Fibroblast of skin of abdomen (primary cell): ENCODE measurements around the gene IFT88.

Experiments used
- DNase-seq: peaks from one replicate; pipeline ENCODE4 v3.0.0-alpha.2; 2013

IFT88 gene

DNA sequence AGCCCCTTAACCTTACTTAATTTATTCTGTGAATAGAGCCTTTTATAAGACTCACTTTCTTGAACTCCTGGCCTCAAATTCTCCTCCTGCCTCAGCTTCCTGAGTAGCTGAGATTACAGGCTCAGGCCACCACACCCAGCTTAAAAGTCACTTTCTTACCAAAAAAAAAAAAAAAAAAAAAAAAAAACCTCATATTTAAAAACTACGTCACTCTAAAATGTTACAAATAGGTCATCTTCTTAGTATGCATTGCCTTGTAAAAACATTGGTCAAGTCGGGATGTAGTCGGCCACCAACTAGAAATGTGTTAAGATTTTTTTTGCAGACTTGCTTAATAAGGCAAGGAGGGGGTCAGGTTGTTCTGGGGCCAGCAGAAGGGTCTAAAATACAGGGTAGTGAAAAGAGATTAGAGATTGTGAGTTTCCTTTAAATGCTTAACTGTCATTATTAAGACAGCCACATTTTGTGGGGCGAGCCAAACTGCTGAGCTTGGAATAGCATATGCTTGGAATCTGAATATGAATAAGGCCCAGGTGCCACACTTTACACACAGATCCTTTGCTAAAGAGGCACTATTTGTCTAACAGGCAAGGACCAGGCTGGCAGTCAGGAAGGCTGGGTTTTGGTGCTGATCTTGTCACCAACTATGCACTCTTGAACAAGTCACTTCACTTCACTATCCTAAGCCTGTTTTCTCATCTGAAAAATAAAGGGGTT lies 120.1 kb downstream of the IFT88 start:
- no peak for DNase-seq

DNA sequence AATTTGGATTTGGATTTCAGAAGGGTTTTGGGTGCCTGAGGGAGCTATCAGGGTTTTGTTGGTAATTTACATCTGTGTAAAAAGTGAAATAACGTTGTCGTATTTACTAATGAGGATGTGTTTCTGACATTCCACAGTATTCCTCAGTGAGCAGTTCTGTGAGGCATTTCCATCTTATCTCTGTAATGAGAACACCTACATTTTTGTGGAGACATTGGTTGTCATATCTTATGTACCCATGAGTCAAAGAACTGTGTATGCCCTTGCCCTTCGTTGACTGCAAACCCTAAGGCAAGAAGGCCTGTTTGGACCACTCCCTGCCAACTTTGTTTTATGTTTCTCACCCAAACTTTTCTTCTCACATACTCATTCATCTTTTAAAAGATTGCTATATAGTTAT lies 122.3 kb downstream of the IFT88 start:
- DNase-seq, result no peak

DNA sequence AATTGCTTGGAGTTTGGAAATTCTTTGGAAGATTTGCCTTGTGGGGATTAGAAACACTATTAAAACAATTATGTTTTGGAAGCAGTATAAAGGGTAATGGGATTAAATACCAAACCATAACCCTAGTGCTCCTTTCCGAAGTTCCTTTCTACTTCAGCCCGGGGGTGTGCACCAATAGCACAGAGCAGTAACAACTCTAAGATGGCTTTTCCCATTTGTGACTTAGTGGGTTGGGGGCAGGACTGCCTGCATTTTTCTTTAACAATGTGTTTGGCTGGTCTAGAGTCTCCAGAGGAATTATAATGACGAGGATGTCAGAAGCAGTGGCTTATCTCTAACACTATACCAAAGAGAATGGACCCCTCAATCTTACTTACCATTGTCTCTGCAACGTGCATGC lies 124.7 kb downstream of the IFT88 start:
- no peak for DNase-seq

DNA sequence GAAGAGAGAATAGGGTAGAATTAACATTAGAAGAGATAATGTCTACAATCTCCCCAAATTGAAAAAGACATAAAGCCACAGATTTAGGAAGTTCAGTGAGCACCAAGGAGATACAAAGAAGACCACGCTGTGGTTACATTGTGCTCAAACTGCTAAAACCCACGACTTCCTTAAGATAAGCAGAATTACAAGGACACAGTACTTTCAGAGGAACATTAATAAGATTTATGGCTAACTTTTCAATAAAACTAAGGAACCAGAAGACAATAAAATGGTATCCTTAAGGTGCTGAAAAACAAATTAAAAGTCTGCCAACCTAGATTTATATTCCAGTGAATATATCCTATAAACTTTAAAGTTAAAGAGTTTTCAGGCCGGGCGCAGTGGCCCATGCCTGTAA lies 129.1 kb downstream of the IFT88 start:
- no peak for DNase-seq

DNA sequence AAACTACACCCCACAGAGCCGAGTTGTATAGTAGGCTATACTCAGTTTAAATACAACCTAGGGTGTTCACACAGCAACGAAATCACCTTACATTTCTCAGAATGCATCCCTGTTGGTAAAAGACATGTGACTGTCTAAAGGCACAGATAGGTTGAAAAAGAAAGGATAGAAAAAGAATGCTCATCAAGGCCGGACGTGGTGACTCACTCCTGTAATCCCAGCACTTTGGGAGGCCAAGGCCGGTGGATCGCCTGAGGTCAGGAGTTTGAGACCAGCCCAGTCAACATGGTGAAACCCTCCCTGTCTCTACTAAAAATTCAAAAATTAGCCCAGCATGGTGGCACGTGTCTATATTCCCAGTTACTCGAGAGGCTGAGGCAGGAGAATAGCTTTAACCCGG lies 132.8 kb downstream of the IFT88 start:
- no peak for DNase-seq

DNA sequence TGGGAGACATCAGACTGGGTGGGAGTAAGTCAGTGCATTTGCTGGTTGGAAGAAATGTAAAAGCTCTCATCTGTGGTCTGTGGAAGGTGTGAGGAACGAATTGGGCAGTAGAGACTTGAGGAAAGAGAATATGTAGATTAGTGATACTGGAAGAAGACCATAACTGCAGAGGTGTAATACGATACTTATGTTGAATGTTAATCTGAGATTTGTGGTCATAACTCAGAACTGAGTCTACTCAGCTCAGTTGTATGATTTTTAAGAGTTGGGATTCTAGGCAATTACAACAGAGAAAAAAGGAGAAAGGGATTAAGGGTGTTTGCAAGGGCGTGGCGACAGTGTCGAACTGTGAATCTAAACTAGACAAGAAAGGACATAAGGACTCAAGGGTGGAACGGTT lies 133.3 kb downstream of the IFT88 start:
- no peak for DNase-seq

DNA sequence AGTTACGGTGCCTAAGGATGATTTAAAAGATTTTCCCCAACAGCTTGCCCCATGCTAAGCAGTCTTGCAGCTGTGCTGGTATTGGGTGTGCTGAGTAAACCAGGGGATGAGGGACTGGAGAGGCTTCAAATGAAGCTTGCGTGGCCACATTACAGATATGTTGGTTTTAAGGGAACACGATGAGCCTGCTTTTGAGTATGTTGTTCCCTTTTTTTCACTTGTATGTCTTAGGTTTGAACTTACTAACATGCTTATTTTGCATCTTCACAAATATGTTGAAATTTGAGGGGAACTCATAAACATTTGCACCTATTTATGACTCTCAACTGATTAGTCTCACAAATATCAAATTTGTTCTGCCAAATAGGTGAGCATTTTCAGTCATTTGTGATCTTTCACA lies 134.5 kb downstream of the IFT88 start:
- DNase-seq, result no peak

DNA sequence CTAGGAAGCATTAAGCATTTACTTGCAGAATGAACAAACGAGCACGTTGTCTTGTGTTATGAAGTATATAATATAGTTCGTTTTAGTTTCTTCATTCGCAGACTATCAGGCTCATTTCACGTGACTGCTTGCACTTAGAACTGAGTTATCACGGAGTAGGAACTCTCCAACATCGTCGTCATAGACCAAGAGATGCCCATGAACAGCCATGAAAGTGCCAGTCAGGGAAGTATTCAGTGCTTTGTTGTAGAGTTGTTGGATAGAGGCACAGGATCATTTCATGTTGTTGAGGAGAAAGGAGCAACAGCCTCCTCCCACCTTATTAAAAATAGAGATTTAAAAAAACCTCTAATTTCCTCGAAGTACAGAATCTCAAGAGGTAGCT lies 135.6 kb downstream of the IFT88 start:
- DNase-seq, result no peak

DNA sequence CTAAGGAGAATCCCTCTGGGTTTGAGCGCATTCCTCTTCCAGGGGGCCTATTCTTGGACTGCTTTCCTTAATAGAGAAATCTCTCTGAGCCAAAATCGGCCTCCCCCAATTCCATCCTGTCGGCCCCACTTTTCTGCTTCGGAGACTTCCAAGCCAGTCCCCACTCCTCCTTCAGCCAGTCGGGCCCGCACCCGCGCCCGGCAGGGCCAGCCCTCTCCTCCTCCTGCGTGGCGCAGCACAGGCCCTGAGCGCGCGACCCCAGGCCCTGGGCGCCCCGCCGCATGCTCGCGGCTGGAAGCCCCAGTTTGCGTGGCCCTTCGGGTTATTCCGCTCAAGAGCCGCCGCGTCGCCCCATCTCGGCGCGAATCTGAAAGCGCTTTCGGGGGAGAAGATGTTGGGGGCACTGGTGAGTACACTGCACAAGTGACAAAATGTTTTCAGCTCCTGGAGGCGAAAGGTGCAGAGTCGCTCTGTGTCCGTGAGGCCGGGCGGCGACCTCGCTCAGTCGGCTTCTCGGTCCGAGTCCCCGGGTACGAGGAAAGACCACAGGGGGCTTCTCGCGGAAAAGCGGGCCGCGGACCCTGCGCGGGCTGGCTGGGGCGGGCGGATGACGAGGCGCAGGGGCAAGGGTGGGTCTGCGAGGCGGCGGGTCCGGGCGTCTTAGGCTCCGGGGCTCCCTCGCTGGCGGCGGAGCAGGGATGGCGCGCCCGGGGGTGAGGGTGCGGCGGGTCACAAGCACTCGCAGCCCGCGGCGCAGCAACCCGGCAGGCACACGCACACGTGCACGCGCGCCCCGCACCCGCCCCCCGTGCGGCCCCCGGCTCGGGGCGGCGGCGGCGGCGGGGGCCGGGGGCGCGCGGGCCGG lies 136.2 kb downstream of the IFT88 start, which contains the start of gene IL17D:
Gene IL17D (plus strand): TSS at position 785 of the 865 bp plus-strand sequence. CDS start 303 bp downstream, outside the sequence.
- no peak for DNase-seq

DNA sequence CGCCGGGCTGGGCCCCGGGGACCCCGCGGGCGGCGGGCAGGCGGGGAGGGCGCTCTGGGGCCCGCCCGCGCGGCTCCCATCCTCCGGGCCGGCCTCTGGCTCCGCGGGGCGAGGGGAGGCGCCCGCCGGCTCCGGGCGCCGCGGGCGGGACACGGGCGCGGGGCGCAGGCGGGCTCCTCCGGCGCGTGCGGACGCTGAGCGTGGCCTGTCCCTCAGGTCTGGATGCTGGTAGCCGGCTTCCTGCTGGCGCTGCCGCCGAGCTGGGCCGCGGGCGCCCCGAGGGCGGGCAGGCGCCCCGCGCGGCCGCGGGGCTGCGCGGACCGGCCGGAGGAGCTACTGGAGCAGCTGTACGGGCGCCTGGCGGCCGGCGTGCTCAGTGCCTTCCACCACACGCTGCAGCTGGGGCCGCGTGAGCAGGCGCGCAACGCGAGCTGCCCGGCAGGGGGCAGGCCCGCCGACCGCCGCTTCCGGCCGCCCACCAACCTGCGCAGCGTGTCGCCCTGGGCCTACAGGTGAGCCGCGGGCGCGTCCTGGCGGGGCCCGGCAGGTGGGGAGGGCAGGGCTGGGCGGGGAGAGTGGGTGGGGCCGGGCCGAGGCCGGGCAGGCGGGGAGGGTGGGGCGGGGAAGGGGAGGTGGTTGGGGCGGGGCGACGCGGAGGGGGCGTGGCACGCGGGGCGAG lies 137.0 kb downstream of the IFT88 start:
- DNase-seq, result peak; percentile 79

DNA sequence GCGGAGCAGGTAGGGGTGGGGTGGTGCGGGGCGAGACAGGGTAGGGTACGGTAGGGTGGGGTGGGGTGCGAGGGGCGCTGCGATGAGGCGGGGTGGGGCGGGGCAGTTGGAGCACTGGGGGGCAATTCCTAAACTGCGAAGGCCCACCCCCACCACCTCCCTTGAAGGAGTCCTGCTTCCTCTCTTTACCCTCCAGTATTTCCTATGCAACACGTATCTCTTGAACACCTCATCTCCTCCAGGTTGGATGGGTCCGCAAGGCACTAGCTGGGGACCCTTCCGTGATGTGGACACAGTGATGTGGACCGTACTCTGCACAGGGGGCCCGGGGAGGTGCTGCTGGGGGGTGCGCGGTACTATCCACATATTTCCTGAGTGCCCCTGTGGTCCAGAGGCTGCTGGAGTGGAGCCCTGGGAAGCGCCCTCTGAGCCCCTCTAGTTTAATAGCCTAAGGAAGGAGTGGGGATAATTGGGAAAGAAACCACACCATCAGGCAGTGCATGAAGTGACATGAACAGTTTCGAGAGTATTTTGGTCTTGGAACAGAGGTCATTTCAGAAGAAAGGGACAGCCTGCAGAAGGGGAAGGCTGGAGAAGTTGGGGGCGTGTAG lies 137.6 kb downstream of the IFT88 start:
- no peak for DNase-seq

DNA sequence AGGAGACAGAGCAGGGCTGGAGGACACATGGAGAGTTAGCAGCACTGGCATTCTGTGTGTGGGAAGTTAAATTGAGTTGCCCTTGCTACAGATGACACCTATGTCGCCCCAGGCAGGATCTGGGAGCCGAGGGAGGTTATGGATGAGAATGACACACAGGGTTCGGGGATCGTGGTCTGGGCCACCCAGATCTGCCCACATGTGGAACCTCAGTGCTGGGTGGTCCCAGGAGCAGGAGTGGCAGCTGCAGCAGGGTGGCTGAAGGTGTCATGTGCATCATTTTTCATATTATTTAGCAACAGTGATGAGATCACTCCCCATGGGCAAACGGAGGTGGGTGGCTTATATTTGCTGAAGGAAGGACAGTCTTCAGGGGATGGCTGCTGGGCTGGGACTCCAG lies 139.7 kb downstream of the IFT88 start:
- no peak for DNase-seq

DNA sequence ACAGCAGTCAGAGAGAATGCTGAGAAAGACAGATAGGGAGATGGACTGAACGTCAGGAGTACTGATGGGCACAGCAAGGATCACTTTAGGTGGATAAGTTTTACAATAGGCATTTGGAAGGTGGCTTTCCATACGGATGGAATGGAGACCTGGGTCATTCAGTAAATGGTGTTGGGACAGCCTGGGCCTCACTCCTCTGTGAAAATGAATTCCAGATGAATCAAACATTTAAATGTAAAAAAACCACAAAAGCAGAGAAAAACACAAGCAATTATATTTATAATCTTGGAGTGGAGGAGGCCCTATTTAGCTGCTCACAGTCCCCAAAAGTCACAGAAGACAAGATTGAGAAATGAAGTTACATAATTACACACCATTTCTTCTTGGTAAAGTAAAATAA lies 141.3 kb downstream of the IFT88 start:
- no peak for DNase-seq

DNA sequence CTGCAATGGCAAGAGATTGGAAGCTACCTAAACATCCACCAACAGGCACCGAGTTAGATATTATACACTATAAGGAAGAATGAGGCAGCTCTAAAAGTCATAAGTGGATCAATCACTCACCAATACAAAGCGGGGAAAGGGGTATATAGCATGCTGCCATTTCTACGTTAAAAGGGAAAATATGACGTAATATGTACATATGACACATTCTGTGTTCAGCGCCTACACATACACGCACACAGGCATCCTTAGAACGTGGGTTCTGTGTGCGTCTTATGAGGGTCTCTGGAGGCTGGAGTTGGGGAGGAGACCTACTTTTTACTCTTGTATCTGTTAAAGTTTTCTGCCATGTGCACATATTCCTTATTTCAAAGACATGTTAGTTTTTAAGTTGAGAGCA lies 142.4 kb downstream of the IFT88 start:
- no peak for DNase-seq

DNA sequence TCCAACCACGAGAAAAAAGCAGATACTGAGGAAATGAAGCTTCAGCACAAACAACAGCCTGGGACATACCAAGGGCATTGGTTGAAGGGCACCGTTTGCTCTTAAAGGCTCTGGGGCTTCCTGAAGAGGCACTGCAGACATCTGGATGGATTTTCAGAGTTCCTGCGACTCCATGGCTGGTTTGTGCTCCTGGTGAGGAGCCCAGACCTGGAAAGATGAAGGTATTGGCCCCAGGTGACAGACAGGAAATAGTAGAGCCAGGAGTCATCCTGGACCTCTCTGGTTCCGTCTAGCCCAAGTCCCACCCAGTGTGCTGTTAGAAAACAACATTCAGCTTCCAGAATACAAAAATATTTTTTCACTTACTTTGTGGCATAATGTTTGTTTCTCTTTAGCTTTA lies 142.8 kb downstream of the IFT88 start:
- no peak for DNase-seq

DNA sequence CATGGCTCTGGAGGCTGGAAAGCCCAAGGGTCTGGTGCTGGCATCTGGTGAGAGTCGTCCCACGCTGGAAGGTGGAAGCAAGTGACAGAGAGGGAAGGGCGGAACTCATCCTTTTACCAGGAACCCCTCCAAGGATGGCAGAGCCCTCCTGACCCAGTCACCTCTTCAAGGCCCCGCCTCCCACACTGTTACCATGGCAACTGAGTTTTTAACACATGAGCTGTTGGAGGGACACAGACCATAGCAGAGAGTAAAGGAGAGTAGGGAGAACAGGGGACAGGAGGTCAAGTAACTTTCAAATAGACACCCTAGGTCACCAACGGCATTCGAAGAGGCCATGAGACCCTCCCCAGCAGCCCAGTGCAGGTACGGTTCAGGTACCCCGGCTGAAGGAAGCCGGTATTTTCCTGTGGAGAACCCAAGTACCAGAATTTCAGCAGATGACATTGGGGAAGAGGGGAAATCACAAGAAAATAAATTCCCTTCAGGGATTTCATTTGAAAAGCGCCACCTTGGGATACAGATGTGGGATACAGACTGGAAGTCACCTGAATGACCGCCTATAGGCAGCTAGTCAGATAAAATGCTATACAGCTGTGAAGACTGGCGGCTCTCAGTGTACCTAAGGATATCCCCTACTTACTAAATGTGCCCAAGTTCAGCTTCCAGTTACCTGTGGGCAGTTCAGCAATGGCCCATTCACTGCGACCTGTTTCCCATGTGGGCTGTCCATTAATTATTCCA lies 144.5 kb downstream of the IFT88 start:
- DNase-seq, result no peak

DNA sequence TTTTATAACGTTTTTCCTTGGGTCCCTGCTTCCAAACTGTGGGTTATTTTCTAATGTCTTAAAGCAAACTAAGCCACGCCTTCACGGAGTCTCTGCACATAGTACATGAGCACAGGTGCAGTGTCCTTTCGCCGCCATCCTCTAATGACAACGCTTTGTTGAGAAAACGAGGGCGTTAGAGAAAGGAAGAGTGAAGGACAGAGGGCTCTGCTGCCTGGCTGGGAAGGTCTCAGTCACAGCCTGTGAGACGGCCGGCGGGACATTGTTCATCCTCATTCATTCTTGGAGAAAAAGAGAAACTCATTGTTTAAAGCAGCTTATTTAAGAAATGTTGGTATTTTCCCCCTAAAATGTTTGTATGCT lies 146.0 kb downstream of the IFT88 start:
- no peak for DNase-seq

DNA sequence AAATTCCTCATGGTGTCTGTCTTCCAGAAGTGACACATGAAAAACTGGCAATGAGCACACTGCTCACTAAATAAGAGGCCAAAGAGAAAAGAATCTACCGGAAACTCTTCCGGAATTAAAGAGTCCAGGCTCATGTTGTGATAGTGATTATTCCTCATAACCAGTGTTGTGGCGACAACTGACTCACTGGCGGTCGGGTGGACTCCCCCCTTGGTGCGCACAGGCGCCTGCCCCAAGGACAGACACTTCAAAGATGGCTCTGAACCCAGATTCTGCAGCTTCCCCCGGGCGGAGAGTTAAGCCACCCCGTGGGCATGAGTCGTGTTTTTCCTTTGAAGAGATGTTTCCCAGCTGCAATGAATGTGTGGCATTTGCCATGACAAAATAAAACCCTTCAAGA lies 146.8 kb downstream of the IFT88 start:
- DNase-seq, result peak; percentile 52

DNA sequence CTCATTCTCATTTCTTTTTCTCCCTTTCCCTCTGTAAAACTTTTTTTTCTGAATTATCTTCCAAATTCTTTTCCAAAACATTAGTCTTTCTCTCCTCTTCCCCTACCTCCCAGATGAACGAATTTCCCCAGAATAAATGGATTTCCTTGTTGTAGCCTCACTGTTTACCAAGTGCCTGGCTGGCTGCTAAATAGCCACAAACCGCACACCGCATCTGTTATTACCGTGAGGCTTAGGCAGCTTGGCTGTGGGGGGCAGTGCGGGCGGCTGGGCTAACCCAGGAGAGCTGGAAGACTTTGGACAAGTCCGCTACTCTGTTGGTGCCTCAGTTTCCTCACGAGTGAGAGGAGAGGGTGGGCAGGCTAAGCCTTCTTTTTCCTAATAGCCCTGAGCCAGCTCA lies 147.2 kb downstream of the IFT88 start:
- no peak for DNase-seq

DNA sequence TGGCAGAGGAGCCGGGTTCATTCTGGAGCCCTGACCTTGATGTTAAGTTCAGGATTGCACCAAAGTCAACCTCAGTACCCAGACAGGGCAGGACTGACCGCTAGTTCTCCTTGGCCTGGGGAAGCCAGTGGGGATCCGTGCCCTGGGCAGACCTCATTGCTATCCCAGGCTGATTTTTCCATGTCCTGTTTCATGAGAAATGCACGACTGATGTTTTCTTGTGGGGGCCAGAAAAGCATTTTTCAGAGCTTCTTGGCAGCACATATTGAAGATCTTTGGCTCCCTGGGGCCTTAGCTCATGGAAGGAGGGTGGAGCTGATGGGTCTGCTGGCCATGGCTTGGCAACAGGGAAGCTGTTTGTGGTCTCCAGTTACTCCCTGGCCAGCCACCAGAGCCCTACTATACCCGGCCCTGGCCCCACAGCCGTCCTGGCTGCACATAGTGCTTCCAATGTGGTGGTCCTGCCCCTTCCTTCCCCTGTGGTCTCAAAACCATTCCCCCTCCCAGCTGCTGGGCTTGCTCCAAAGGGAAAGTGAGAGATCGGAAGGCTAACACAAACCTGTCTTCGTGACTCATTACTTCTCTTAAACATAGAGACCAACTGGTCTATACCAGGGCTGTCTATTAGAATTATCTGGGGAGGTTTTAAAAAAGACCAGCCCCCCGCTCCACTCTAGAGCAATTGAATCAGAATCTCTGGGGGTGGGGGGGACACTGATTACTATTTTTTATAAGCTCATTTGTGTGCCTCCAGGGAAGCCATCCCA lies 147.8 kb downstream of the IFT88 start:
- DNase-seq, result peak; percentile 74

DNA sequence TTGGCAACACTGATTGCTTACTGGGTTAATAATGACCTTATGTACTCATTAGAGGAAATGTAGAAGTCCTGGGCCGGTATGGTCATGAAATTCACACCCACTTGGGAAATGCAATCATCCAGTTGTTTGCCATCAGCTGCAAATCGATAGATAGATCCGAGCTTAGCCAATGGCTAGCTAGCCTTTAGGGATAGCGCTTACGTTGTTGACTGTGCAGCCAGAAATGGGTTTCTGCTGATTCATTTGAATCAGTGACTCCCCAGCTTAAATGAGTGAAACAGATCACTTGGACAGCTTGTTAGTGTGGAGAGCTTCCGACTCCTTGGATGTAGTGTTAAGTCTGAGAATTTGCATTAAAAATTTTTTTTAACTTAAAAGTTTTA lies 148.4 kb downstream of the IFT88 start:
- DNase-seq, result no peak

DNA sequence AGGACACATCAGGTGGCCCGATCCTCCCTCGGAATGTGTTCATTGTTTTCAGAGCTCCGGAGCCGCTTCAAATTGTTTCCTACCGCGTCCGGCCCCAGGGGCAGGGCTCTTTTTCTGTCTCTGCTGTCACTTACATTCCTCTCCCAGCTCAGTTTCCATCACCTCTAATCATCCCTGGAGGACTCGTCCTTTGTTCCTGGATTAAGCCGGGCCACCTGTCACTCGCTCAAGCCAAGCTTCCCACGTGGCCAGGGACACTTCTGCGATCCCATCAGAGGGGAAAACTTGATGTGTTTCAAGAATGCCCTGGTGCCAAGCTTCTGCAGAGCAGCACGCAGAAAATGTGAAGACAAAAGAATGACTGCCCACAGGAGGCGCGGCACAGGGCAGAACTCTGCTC lies 150.0 kb downstream of the IFT88 start:
- no peak for DNase-seq
